HT1080 (cell line): Measurements from ENCODE around the gene CRELD2. TPM values are rescaled to one million over a fixed set of nuclear protein-coding genes. Genes with fewer than 3 reads are reported as not detected.
A peak's percentile ranks its signal among the peaks of the same experiment; 100 is the strongest.

Experiments
- DNase-seq: peaks from one replicate; pipeline ENCODE4 v3.0.0-alpha.2; 2015; ENCODE audit warnings: low read depth
- total RNA-seq: library from RNA; depleted of rRNA; stranded (reverse); fragments of >200 nt; shearing (Covaris generic); gene quantifications from 2 replicates; pipeline ENCODE4 v1.2.3, GENCODE V29; 2014

CRELD2 gene
- total RNA-seq, 1 experiment from 2014 or later, result 53.1 TPM

DNA sequence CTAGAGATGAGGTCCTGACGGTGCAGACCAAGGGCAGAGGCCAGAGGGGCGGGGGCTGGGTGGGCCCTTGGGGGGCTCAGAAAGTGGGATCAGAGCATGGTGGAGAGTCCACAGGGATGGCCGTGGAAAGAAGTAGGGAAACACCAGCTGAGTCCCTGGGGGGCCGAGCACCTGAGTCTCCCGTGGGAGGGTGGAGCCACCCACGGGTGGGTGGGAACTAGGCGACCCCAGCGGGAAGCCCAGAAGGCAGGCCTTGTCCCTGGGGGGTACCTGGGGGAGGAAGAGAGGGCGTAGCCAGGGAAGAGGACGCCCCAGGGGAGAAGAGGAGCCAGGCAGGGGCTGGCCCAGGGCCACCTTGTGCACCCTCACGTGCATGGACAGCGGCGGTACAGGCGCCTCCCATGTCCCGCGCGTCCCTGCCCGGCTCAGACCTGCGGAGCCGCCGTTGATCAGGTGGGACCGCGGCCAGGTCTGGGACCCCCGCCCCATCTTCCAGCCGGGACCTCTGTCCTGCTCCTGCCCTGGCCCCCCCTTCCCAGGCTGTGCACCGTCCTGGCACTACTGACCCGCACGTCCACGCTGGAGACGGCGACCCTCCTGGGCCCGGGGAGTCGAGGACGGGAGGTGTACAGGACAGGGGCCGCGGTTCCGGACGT is 10.2 kb downstream of the CRELD2 start:
- no peak for DNase-seq

DNA sequence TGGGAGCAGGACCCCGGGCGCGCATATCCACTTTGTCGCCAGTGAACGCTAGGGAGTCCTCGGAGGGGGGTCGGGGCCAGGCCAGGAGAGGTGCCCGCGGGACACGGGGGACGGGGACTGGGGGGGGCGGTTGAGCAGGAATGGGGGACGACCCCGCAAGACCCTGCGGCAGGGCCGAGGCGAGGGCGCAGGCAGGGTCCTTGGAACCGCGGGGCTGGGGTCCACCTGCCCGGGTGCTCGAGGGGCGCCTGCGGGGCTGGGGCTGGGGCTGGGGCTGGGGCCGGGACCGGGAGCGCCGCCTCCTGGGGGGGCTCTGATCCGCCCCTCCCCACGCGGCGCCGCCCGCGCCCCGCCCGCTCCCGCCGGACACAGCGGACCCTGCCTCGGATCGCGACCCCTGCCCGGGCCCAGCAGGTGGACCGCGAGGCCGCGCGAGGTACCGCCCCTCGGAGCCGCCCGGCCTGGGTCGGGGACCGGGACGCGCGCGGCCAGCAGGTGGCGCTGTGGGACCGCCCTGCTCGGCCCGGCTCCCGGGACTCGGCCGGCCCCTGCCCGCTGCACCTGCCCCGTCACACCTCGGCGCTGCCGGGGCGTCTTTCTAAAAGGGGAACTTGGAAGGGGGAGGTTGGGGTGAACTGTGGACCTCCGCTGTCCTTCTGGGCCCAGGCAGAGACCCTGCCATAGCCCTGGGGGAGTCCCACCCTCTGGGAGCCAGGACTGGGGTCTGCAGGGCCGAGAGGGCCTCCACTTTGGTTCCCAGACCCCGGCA is 11.0 kb downstream of the CRELD2 start:
- peak; percentile 29 for DNase-seq

DNA sequence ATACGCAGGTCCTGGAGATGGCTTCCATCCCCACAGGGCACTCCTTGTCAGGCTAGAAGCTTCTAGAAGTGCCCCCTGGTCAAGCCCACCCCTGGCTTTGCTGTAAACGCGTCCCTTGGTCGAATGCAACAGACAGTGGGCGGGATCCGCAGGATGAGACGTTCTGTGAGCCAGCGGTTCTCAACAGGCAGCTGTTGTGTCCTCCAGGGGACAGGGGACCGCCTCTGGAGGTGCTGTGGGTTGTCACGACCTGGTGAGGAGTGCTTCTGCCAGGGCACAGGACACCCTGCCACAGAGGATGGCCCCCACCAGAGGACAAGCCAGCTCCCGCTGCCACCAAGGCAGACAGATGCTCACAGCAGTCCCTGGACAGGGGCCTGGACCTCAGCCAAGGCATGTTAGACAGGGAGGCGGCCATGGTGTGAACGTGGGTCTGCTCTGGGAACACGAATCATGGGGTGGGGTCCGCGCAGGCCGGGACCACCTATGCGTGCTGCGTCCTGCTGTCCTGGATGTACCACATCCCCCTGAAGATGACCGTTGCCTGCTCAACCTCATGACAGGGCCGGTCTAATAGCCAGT is 11.7 kb downstream of the CRELD2 start:
- DNase-seq, result no peak

DNA sequence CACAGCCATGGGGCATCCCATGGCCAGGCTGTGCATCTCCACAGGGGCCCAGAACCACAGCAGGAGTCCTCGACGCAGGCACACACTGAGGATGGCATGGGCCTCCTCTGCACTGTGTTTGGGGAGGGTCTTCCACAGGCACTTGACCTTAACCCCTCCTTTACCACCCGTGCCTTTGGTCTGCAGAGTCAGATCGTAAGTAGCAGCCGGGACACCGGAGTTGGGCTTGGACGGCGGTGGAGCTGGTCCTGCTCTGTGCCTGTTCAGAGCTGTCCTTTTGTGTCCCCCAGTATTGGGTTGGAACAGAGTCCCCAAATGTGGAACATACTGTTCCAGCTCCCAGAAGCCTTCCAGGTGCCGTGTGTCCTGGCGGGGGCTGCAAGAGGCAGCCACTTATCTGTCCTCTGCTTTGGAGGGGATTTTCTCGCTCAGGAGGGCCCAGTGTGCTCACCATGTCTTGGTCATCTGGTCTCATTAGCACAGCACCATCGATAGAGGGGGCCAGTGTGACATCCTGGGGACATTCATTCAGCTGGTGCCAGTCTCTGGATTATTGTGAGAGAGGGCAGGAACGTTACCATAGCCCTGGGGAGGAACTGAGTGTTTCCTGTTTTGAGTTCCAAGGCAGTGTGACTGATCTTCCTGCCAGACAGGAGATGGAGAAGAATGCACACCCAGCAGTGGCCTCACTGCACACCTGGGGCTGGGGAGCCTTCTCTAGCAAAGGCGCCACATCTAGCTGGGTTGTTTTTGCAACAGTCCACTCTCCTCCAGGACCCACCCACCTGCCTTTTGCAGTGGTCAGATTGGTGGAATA is 12.4 kb downstream of the CRELD2 start:
- DNase-seq, result peak; percentile 83

DNA sequence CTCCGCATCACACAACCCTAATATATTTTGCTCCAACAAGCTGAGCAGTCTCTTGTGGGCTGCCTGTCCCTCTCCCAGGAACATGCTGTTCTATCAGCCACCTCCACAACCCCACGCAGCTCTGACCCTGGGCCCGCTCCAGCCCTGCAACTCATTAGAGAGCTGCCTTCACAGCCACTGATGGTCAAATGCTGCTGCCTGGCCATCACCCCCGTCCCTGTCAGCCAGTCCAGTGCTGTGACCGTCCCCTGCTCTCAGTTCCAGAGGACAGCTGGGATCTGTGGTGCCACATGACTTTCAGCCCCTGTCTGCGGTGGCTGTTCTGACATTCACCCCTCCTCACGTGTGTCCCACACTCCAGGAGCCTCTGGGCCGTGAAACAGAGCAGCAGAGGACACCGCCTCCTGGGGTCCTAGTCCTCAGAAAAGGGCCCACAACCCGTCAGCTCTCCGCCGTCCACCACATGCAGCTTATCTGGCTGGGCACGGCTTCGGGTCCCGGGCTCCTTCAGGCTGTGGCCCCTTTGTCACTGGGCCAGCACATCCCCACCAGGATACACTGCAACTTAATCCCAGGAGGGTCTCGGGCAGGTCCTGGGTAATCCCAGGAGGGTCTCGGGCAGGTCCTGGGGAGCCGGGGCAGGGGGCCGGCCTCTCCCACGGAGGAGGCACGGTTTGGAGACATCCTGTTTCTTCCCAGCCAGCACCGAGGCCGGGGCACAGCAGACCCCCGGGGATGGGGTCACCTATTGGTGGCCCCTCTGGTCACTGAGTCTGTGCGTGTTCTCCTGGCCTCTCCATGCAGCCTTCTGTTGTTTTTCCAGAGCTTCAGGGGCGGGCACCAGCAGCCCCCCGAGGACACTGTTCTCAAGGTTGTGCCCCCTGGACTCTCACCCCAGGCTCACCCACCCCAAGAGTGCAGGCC is 15.1 kb downstream of the CRELD2 start:
- DNase-seq, result no peak

DNA sequence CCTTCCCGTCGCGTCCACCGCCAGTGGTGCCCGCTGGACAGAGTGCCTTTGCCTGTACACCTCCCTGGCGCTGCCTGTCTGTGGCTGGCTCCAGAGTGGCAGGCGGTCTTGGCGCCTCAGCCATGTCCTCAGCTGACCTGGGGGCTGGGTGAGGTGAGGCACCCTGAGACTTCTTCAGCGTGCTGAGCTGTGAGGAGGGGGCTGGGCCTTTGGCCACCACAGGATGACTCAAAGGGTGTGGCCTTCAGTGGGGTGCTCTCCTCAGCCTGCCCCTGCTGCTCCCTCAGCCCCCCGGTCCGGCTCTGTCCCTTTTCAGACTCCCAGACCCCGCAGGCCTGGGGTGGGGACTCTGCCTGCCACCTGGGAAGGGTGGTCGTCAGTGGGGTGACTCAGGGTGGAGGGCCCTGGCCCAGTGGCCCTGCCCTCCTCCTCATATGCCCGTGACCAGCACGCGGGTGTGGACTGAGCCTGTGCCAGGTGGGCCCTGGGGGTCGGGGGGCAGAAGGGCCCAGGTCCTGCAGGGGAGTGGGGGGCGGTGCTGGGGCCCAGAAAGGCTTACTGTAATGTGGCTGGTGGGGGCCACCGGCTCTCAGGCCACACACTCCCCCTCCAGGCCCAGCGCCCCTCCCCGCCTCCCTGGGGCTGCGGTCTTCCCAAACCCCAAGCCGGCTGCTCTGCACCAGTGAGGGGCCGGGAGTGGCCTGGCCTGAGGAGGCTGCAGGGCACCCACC is 15.9 kb downstream of the CRELD2 start:
- DNase-seq, result peak; percentile 74

DNA sequence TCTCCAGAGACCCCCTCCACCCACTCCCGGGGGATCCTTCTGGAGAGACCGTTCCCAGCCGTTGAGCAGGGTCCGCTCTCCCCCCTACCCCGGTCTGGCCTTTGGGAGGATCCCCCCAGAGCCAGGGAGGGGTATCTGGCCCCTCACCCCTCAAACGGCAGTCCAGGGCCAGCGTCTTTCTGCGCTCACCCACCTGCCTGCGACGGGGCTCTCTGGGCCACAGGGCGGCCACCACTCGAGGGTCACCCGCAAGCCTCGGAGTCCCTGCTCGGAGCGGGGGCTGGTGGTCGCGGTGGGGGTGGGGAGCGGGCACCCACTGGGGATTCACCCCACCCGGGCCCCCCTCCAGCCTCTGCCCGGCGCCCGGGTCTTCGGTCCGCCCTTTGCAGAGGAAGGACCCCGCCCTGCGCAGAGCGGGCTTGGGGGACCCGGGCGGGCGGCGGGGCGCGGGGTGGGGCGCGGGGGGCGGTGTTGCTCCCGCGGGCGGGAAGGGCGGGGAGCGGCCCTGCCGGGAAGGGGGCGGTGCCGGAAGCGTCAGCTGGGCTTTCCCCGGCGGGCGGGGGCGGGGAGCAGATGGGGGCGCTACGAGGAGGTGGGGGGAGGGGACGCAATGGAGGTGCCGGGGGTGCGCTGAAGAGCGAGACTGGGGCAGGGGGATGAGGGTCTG is 16.6 kb downstream of the CRELD2 start:
- no peak for DNase-seq

DNA sequence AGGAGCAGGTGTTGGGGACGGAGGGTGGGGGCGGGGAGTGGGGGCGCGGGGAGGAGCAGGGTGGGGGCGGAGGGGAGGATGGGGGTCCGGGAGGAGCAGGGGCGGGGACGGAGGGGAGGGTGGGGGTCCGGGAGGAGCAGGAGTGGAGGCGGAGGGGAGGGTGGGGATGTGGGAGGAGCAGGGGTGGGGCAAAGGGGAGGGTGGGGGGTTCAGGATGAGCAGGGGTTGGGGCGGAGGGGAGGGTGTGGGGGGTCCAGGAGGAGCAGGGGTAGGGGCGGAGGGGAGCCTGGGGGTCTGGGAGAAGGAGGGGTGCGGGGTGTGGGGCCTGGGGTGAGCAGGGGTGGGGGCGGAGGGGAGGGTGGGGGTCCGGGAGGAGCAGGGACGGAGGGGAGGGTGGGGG is 17.1 kb downstream of the CRELD2 start:
- DNase-seq, result no peak

DNA sequence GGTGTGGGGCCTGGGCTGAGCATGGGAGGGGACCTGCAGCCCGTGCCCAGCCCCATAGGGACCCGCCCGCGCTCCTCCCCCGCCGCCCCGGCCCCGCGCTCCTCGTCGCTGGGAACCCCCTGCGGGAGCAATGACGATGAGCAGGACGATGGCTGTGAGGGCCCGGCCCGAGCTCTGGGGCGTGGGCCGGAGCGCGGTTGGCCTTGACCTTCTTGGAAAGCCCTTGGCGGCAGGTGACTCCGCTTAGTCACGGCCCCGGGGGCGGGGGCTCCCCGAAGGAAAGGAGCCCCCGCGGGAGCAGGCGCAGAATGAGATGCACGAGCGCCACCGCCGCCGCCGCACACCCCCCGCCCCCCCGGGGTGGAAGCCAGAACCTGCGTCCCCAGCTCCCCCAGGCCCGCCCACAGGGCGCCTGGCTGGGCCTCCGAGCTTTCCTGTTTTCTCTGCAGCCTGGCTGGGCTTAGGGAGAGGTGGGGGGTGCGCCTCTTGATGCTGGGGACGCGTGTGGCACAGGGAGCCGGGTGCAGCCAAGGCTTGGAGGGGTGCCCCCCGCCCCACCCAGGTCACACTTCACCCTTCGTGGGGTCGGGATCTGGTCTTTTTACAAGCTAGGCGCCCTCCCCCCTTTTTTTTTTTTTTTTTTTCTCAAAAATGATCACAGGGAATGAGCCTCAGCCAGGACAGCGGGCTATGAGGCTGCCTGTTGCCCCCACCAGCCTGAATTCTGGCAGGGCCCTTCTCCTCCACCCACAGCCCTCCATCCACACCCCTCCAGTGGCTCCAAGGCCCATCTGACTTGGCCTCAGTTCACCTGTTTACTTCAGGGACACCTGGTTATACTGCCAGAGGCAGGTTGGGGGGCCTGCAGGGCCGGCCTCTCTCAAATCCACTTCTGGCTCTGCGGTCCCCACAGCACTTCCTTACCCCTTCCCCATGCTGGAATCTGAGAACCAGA is 17.9 kb downstream of the CRELD2 start:
- peak; percentile 85 for DNase-seq

DNA sequence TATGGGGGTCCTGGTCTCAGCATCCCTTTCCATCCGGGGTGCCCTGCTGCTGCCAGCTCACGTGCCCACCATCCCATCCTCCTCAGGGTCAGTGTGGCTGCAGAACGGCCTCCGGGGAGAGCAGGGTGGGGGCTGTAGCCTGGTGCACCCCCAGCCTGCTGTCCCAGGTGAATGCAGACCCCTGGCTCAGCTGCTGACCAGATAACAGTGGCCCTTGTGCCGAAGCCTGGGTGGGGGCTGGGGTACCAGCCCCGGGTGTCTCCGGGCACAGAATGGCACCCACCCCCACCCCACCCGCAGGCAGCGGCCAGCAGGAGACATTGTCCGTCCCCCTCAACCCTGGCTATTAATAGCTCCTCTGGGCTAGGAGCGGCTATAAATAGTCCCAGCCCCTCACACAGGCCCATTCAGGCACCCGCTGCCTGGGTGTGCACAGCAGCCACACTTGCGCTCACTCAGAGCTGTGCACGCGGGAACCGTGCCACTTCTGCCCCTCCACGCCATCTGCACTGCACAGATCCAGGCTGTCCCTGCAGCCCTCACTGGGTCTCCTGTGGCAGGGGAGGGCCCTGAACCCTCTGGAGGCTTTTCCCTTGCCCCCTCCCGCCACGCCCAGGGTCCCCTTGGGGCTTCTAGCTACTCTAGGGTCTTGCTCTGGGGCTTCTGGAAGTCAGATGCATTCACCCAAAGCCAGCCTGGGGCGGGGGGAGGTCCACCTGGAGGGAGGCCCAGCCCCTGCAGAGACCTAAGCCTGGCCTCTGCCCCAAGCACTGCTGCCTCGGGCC is 18.7 kb downstream of the CRELD2 start:
- DNase-seq, result no peak

DNA sequence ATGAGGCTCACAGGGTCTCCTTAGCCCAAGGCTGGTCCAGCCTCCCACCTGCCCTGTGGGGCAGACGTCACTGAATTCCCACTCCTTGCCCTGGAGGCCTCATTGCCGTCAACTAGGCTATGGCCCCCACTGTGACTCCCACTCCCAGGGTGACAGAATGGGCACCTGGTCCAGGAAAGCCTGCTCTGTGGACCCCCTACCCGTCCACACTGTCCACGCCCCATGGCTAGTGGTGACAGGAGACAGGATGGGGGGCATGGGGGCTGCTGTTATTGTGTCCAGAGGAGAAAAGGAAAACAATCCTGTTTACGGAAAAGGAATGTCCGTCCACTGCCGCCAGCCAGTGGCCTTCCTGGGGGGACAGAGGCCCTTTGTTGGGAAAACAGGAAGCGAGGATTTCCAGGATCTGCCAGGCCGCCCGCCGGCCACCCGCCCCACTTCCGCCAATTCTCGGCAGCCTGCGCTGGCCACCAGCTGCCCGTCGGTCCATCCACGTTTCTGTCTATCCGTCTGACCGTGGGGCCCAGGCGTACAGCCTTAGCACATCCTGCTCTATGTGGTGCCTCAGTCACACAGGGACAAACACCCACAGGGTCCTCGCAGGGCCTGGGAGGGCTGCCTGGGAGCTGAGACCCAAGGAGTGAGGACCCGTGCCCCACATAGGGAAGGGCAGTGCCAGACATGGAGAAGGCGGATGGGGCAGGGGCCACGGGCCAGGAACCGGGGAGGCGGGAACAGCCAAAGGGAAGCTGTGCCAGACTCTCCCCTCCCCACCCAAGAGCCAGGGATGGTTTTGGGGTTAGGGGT is 19.5 kb downstream of the CRELD2 start:
- no peak for DNase-seq

DNA sequence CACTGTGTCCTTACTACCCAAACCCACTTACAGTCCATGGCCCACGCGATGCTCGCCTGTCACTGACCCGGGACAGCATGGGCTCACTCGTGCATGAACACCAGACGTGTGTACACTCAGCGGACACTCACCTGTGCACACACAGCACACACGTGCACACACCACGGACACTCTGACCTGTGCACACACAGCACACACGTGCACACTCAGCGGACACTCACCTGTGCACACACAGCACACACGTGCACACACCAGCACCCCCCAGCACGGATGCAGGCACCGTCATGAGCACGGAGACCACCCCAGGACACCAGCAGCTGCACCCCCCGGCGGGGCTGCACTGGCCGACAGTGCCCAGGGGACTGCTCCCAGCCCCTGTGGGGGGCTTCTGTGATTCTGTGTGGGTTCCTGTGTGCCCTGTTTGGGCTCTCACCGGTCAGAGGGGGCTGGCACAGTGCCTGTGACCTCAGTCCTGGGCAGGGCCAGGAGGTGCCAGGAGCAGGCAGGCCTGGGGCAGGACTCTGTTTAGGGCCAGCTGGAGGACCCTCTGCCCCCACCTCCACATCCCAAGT is 20.2 kb downstream of the CRELD2 start:
- DNase-seq, result no peak

DNA sequence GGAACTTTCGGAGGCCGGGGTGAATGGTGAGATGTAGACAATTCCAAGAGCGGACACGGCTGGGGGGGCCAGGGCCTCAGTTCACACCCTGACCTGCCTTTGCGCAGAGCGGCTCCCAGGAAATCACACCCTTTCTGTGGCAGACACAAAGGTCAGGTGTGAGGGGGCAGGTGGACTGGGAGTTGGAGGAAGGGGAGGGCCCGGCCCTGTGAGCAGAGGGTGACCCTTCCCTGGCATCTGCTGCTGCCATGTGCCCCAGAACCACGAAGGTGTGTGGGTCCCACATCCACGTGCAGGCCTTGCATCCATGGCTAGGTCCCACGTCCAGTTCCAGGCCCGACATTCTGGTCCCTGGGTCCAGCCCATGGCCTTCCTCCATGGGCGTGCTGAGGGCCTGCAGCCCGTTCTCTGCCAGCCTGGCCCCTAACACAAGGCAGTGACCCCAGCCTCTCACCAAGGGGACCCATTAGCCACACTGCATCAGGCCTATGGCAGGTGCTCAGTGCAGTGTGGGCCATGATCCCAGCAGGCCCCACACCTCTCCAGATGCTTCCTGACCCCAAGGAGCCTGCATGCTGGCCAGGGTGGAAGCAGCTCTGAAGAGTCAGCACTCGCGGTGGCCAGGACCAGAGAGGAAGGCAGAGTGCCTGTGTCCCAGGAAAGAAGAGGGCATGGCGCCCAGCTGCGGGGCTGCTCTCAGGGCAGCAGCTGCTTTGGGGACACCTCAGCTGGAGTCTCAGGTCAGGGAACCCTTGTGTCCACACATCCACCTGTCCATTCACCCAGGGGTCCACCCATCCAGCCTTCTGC is 23.3 kb downstream of the CRELD2 start:
- no peak for DNase-seq

DNA sequence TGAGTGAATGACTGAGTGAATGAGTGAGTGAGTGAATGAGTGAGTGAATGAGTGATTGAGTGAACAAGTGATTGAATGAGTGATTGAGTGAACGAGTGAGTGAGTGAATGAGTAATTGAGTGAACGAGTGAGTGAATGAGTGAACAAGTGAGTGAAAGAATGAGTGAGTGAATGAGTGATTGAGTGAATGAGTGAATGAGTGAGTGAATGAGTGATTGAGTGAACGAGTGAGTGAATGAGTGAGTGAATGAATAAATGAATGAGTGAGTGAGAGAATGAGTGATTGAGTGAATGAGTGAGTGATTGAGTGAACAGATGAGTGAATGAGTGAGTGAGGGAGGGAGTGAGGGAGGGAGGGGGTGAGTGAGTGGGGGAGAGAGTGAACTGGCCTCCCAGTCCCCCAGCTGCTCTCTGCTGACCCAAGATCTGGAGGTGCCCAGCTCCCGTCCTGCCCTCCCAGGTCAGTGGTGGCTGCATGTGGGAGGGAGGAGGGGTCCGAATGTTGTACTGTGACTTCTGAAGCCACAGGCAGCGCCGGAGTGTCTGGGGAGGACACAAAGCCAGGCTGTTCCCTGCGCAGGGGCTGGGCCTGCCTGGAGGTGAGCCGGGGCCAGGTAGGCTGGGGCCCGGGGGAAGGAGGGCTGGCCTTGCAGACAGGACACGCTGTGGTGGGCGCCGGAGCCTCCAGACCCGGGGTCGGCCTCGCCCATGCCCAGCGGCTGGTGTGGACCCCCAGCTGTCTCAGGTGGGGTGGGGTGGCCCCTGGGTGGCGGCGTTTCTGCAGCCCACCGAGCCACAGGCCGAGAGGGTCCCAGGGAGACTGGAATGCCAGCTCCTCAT is 24.4 kb downstream of the CRELD2 start:
- no peak for DNase-seq

DNA sequence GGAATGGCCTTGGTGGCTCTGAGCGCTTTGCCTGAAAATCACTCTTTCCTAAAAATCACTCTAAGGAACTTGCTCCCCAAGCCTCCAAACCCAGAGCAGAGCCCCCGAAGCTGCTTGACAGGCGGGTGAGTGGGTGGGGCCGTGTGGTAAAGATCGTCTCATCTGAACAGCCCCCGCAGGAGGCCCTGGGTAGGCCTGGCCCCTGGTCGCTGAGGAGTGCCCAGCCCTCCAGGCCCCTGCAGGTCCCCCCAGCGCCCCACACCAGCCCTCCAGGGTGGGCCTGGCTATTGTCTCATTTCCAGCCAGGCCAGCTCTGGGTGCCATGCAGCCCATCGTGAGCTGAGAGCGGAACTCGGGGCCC is 25.0 kb downstream of the CRELD2 start:
- no peak for DNase-seq
